GM21360 (cell line): ENCODE results near the gene PLAAT3.
"Not testable (repeated sequence)": the region's sequence is repeated elsewhere in the genome, so short reads cannot be mapped to it uniquely, and the experiment has no call there.

ENCODE experiments used
- ATAC-seq: cut with Tn5 transposase; IDR thresholded peaks from one replicate; pipeline ENCODE4 v1.9.1; 2021; ENCODE audit warnings: mild to moderate bottlenecking, moderate library complexity; ENCODE audit not compliant: unreplicated experiment

The PLAAT3 gene

DNA sequence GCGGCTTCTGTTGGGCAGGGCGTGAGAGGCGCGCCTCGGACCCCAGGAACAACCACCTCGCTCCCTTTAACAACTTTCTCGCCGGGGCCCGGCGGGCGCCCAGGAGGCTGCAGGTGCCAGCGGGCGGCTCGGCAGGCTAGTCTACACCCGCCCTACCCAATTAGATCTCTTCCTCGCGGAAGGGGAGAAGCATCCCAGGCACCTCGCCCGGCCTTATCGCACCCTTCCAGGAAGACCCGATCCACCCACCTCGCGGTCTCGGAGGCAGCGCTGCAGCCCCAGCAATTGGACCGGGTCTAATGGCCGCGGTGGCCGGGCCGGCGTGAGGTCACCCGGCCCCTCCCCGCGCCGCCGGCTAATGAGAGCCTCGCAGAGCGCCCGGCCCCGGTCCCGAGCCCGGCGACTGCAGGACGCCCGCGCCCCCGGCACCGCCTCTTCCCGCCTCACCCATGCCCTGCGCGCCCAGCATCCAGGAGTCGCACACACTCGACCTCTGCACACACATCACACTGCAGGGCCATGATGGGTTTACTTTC lies at the start of gene PLAAT3:
PLAAT3 (minus strand) TSS at position 298 of the 536 bp plus-strand sequence. CDS start 419 bp downstream, outside the sequence.
- no peak for ATAC-seq

DNA sequence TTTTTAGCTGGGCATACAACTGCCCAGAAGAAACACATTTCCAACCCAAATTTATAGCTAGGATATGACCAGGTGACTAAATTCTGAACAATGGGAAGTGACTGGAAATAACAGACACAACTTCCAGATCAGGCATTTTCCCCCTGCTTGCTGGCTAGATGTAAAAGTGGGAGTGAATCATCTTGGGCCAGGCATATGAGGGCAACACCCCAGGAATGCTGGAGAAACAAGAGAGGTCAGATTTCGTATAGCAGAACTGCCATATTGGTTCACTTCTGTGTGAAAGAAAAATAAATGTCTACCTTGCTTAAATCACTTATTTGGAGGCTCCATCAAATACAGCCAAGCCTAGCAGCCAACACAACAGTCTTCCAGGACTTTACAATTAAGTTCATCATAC lies 49.6 kb upstream of the PLAAT3 start:
- ATAC-seq = no peak

DNA sequence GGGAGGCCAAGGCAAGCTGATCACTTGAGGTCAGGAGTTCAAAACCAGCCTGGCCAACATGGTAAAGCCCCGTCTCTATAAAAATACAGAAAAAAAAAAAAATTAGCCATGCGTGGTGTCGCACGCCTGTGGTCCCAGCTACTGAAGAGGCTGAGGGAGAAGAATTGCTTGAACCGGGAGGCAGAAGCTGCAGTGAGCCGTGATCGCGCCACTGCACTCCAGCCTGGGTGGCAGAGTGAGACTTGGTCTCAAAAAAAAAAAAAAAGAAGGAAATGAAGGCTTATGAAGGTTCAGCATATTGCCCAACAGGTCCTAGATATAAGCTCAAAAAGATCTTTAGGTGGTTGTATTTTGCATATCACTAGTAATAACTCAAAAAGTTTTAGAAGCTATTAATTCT lies 46.7 kb upstream of the PLAAT3 start:
- no peak for ATAC-seq

DNA sequence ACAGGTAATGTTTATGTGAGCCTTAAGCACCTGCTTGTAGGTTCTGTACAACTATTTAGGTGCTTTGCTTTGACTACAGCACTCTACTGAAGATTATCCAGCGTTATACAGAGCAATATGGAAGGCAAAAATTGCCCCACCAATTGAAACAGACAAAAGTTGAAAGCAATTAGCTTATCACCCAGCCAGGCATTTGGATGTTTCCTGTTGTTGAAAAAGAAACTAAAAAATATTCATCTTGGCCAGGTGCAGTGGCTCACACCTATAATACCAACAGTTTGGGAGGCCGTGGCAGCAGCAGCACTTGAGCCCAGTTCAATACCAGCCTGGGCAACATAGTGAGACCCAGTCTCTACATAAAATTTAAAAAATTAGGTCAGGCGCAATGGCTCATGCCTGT lies 38.4 kb upstream of the PLAAT3 start:
- no peak for ATAC-seq

DNA sequence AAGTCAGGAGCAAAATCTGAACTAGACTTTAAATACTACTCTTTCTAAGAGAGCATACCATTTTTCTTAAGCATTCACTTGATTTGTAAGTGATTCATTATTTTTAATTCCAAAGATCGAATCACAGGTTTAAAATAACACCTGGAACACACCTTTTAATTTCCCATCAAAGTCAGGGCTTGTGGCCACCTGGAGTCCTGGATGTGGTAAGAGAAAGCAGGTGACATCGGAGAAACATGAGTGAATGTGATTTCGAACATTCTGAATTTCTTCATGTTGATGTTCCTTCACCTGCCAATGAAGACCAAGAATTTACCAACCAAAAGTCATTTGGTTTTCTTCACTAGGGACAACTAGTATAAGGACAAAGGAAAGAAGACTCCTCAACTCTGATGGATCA lies 29.0 kb upstream of the PLAAT3 start:
- ATAC-seq = no peak

DNA sequence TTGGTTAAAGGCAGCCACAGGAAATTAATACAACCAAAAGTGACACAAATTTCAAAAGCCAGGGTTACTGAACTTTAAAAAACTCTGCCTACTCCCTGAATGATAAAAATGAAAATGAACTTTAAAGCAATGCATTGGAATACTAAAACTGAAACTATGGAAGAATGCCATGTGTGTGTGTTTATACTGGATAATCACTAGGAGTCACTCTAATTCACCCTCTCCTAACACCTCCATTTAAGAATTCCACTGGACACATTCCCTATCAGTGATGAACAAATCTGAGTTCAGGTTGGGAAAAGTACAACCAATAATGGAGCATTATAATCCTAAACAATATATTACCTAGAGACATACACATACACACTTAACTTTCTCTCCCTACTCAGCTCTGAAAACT lies 27.5 kb upstream of the PLAAT3 start:
- ATAC-seq = no peak

DNA sequence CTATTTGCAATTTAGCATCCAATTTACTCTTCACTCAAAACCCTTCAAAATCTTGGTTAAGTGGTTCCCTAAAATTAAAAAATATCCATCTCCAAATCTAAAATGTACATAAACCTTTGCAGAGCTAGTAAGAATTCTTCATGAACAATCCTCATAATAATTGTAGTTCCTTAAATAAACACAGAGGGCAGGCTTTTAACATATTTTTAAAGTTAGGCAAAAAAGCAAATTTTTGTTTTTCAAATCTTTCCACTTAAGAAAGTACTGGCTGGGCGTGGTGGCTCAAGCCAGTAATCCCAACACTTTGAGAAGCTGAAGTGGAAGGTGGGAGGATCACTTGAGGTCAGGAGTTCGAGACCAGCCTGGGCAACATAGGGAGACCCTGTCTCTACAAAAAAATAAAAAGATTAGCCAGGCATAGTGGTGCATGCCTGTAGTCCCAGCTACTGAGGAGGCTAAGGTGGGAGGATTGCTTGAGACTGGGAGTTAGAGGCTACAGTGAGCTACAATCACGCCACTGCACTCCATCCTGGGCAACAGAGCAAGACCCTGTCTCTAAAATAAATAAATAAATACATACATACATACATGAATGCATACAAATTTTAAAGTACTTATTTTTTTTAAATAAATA lies 25.1 kb upstream of the PLAAT3 start:
- ATAC-seq = no peak

DNA sequence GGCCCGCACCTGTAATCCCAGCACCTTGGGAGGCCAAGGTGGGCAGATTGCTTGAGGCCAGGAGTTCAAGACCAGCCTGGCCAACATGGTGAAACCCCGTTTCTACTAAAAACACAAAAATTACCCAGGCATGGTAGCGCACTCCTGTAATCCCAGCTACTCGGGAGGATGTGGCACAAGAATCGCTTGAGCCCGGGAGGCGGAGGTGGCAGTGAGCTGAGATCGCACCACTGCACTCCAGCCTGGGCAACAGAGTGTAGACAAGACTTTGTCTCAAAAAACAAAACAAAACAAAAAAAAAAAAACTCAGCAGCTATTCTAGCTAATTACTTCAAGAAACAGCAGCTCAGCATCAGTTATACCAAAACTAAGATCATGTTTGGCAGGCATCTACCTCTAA lies 24.2 kb upstream of the PLAAT3 start:
- ATAC-seq = not testable (repeated sequence)

DNA sequence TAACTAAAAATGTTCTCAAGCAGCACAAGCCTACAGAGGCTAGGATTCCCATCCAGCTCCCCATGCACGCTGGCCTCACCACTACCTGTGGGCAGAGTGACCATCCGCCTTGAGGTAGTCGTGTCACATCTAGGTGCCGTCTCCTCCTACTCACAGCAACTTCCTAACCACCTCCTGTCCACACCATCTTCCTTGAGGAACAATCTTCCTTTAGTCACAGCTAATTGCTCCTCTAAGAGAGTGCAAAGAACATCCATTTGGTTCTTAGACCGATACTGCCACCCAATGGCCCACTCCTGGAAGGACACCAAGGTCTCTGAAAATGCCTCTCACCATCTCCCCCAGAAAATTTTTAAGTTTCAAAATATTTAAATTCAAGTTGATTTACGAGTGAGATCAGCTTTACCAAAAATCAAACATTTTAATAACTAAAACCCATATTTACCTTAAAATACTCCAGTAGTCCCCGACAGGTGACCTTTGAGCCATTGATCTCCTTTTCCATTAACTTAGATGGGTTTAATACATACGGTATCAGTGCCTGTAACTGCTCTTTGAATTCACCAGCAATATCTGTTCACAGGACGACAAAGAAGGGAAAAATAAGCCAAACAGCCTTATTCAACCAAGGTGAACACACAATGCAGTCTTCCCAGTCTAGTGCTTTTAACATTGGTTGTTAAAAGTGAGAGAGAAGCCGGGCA lies 21.7 kb upstream of the PLAAT3 start:
- ATAC-seq = no peak

DNA sequence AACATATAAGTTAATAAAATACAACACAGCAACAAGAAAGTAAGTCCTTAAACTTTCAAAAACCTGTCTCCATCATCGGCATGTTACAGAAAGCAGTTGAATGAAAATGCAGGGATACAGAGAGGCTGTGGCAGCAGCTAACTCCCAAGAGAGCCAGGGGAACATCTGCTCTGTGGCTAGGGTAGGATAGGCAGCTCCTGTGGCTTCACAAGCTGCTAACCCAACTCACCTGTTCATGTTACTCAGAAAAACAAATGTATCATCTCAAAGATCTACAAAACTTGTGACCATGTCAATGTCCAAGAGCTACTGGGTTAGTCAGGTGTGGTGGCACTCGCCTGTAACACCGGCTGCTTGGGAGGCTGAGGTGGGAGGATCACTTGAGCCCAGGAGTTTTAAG lies 15.2 kb upstream of the PLAAT3 start:
- ATAC-seq = no peak

DNA sequence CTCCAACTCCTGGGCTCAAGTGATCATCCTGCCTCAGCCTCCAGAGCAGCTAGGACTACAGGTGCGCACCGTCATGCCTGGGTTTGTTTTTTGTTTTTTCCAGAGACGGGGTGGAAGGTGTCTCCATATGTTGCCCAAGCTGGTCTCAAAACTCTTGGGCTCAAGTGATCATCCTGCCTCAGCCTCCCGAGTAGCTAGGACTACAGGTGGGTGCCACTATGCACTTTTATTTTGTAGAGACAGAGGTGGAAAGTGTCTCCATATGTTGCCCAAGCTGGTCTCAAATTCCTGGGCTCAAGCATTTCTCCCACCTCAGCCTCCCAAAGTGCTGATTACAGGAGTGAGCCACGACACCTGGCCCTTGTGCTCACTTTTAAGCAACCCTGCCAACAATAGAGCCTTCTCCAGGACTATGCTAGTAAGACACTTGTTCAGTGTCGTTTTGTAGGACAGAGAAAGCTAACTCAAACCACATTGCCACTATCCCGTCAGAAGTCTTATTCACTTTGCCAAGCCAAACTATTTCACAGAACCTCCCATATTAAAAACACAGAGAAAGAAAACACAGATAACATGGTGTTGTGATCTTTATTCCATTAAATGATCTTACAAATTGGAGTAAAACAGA lies 9.4 kb upstream of the PLAAT3 start:
- ATAC-seq = no peak

DNA sequence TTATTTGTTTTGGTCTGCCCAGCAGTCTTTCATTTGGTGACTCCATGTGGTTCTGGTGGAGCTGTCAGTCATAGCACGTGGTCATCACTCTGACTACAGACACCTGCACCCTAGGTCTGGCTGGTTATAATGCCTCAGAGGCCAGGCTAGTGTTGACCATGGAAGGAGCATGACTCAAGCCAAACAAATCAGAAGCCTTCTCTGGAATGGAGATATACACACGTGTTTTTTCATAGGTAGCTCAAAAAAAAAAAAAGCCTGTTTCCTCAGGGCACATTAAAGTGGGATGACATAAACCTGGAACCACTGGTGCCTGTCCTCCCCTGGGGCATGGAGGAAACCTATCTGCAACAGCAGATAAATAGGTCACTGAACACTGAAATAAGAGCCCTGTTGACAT lies 8.1 kb upstream of the PLAAT3 start:
- no peak for ATAC-seq

DNA sequence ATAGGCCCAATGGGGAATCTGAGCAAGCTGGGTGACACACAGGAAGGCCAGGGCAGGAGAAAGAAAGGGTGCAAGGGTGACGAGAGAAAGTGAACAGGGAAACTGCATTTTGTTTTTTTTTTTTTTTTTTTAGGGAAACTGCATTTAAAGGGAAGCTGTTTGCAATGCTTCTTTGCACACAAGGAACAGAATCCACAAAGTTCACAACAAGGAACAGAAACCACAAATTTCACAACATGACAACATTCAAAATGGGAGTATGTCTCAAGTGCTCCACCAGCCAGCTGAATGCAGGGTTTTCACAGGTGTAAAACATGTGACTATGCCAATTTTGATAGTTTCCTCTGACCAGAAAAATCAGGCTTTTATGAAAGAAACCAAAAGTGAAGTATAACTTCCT lies 6.8 kb upstream of the PLAAT3 start:
- no peak for ATAC-seq

DNA sequence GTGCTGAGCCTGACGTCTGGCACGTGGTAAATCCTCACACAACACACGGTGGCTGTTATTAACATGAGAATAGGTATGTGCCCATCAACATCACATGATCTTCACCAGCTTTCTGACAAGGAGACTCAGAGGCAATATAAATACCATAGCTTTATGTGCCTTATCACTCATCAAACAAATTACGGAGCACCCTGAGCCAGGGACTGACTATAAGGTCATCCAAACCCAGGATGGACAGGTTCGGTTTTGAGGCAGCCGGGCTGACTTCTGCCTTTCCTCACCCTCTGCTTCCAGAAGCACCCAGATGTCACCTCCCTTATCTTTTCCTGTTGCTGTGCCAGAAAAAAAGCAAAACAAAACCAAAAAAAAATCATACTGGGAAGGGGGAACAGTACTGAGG lies 5.7 kb upstream of the PLAAT3 start:
- no peak for ATAC-seq

DNA sequence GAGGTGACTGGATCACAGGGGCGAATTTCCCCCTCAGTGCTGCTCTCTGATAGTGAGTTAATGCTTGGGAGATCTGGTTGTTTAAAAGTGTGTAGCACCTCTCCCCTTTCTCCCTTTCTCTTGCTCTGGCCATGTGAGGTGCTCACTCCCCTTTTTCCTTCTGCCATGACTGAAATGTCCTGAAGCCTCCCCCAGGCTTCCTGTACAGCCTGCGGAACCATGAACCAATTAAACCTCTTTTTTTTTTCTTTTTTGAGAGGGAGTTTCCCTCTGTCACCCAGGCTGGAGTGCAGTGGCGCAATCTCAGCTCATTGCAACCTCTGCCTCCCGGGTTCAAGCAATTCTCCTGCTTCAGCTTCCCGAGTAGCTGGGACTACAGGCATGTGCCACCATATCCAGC lies 3.5 kb upstream of the PLAAT3 start:
- ATAC-seq = not testable (repeated sequence)

DNA sequence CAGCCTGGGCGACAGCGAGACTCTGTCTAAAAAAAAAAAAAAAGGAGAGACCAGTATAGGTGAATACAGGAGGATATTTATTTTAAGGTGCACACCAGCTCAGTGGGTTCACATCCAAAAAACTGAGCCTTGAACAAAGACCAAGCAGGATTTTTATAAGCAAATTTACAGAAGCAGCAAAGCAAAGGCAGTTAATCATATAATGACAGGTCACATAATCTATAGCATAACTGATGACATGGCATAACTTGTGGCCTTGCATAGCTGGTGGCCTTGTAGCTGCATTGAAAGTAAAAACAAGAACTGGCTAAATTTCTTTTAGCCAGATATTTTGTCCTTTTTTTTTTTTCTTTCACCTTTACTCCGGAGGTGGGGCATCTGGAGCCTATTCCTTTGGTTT lies 2.7 kb upstream of the PLAAT3 start:
- no peak for ATAC-seq

DNA sequence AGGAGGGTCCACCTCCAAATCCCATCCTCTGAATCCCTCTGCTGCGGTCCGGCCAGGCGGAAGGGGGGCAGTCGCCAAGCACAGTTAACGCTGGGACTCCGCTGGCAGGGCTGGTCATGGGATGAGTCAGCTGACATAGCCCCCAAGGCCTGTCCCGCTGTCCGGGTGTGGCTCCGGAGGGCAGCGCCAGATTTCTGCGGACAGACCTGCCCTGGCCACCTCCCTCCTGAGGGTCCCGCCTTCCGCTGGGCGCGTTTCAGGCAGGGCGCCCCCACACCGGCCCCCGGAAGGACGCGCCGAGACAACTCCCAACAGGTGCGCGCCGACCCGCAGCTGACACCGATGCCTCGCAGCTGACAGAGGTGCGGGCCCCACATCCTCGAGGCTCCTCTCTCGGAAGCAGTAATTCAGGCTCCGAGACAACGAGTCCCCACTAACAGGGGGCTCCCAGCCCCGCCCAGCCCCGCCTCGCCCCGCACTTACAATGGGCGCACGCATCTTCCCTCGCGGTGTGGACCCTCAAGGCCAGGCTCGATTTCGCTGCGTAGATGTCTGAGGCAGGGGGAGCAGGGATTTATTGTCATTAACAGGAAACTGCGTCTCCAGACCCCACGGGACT lies 607 bp downstream of the PLAAT3 start:
- no peak for ATAC-seq

DNA sequence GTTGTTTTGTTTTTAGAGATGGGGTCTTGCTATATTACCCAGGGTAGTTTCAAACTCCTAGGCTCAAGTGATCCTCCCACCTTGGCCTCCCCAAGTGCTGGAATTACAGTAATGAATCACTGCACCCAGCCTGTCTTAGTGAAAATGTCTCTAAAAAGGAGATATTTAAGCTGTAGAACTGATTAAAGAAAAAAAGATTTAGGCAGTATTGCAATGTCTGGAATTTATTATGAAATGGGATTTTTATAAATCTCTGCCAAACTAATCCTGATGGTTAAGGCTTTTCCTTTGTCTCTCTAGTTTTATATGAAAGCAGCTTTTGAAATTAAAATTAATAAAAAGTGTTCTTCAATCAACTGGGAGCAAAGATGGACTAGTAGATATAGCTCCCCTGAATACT lies 2.1 kb downstream of the PLAAT3 start:
- ATAC-seq = no peak

DNA sequence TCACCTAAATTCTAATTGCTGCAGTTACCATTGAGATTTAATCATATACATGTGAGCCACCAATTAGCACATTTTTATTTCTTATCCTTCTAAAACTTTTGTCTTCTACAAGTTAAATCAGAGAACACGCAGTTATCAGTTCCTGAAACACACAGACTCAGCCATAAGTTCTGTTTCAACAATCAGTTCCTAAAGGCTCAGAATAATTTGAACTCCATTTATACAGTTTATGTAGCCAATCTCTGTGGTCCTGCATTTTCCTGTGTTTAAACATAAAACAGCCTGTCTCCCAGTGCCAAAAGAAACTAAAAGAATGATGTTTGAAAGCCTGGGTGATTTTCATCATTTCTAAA lies 2.9 kb downstream of the PLAAT3 start:
- ATAC-seq = no peak

DNA sequence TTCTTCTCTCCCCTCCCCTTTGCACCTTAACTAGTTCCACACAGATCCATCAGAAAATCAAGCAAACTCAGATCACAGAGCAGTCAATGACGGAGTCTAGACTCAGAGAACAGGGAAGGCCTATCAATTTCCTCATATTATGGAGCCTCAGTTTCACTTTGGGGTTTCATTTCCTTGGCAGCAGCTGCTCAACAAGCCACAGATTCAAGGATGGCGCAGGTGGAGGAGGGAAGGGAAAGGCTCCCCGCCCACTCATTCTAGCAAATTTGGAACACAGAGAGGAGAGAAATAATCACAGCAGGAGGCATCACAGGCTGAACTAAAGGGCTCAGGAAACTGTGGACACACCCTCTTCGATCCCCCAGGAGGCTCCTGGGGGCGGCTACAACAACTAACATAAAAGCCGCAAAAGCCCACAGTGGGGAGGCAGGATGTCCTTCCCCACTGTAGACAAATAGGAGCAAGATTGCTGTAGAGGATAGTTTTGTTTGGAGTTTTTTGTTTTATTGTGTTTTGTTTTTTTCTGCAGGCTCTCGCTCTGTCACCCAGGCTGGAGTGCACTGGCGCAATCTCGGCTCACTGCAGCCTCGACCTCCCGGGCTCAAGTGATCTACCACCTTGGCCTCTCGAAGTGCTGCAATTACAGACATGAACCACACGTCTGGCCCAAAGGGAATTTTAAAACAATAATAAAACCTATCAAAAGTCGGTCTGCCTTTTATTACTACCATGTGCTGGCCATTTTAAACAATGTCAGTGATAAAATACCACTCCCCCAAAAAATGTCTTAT lies 3.4 kb downstream of the PLAAT3 start:
- ATAC-seq = no peak

DNA sequence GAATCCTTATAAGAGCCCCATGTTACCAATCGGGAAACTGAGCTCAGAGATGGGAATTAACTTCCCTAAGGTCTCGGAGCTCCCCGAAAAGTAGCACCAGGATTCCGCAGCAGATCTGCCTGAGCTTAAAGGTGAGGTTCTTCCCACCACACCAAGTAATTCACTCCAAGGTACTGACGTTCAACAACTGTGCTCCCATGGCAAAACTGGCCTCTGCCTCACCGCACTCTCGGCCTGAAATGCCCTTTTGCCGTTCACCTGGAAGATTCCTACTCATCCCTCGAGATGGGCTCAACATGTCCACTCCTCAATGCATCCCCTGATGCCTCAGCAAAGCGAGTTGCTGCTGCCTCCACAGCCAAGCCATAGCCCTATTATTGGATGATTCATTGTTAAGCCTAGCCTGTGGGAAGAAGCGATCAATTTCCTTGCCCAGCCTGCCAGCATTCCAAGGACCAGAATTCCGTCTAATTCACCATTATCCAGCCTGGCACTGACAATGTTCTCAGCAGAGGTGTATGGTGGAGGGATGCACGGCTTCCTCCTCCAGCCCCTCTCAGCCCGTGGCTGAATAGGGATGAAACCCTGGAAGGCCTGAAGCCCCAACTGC lies 4.2 kb downstream of the PLAAT3 start:
- no peak for ATAC-seq
